GM18517 (cell line): ENCODE results near the gene RNFT2.
"Not testable (repeated sequence)": the region's sequence is repeated elsewhere in the genome, so short reads cannot be mapped to it uniquely, and the experiment has no call there.

Source experiments
- ATAC-seq: cut with Tn5 transposase; IDR thresholded peaks from one replicate; pipeline ENCODE4 v1.9.1; 2021; ENCODE audit warnings: mild to moderate bottlenecking, moderate library complexity; ENCODE audit not compliant: unreplicated experiment

Gene RNFT2

DNA sequence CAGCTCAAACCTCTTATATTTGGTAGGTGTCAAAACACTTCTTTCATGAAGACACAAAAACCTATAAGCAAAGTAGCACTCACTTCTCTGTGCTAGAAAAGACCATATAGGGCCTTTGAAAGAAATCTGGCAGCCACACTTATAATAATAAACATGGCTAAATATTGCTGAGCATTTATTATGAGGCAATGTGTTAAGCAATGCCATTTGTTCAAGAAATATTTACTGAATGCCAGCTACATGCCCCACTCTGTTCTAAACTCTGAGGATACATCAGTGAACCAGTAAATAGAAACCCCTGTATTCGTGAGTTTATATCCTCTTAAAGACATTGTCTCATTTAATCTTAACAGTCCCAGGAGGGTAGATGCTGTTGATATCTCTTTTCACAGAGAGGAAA lies 52.0 kb downstream of the RNFT2 start:
- no peak for ATAC-seq

DNA sequence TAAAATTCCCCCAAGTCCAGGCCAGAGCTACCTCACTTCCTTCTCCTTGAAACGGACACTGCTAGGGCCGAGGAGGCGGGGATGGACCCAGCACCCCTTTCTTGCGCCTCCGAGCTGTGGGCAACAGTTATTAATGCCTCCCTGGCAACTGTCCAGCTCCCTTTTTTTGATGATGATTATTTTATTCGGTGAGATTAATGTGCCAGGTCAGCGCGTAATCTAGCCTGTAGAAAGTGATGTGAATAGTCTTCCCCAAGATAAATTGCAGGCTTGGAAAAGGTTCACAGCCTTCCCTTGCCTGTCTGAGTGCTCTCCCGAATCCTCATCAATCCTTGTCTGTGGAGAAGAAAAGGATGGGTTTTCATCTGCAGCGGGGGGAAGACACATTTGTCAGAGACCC lies 54.3 kb downstream of the RNFT2 start:
- ATAC-seq = no peak

DNA sequence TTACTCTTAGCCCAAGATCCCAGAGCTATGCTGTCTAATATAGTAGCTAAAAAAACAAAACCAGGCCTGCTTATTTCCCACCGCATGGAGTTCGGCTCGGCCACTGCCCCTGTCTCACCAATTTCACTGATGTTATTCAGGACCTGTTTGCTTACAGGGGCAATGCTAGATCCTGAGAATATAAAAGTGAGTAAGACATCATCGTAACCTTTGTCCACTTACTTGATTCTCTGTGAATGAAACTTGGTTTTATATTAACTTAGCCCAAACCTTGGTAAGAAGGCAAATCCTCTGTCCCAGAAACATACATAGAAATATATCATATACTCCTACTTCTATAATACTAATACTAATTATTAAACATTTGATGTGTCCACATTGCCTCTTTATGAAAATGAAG lies 56.6 kb downstream of the RNFT2 start:
- no peak for ATAC-seq

DNA sequence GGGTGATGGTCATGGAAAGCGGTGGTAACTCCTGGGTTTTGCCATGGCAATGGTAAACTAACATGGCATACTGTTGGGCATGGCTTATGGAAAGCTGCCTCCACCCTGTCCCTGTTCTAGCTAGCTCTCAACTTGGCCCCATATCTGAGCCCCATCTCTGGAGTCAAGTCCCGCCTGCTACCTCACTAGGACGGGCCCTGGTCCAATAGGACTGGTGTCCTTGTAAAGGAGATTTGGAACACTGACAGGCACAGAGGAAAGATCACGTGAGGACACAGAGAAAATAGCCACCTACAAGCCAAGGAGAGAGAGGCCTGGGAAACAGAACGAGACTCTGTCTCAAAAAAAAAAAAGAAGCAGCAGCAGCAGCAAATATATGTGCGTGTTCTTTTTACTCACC lies 59.8 kb downstream of the RNFT2 start:
- no peak for ATAC-seq

DNA sequence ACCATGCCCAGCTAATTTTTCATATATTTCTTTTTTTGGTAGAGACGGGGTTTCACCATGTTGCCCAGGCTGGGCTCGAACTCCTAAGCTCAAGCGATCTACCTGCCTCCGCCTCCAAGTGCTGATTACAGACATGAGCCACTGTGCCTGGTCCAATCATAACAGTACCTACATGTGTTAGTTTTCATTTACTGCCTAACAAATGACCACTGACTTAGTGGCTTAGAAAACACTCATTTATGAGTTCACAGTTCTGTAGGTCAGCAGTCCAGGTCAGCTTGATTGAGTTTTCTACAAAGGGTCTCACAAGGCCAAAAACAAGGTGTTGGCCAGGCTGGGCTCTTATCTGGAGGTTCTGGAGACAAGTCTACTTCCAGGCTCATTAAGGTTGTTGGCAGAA lies 60.6 kb downstream of the RNFT2 start:
- ATAC-seq = no peak

GRCh38 chr12:116799955-116800354 lies 61.8 kb downstream of the RNFT2 start:
- no peak for ATAC-seq

DNA sequence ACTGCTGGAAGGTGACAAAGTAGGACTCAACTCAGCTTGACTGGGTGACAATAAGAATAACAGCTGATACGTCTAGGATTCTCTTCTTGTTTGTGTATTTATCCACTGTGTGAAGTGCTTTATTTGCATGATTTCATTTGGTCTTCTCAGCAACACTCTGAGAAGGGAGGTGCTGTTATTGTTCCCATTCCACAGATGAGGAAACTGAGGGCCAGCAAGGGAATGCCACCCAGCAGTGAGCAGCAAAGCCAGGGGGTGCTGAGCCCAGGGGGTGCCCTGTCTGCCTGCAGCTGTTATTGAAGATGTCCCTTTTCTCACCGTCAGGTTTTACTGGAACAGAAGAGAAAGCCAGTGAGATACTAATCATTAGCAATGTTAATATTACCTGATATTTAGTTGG lies 62.8 kb downstream of the RNFT2 start:
- ATAC-seq = no peak

GRCh38 chr12:116802018-116802417 lies 63.9 kb downstream of the RNFT2 start:
- no peak for ATAC-seq

DNA sequence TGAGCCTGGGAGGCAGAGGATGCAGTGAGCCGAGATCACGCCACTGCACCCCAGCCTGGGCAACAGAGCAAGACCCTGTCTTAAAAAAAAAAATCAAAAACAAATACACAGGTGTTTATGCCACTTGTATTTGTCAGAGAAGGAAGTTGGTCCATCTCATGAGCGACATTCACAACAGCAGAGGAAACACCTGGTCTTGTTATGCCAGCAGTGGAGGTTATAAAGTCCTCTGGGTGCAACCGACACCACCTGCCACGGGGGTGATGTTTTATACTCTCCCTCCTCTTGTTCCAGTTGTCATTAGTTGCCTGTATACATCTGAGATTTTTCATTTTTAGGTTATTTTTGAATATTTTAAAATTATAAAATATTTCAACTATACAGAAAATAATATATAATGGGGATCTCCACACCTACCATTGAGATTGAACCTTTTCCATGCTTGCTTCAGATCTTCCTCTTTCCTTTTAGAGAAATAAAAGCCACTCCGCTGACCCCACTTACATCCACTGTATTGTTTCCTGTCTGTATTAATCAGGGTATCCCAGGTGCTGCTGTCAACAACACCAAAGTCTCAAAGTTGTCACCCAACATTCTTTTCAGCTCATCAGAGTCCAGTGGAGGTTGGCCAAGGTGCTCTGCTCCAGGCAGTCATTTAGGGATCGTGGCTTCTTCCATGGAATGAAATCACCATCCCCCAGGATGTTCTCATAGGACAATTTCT lies 65.1 kb downstream of the RNFT2 start:
- no peak for ATAC-seq

DNA sequence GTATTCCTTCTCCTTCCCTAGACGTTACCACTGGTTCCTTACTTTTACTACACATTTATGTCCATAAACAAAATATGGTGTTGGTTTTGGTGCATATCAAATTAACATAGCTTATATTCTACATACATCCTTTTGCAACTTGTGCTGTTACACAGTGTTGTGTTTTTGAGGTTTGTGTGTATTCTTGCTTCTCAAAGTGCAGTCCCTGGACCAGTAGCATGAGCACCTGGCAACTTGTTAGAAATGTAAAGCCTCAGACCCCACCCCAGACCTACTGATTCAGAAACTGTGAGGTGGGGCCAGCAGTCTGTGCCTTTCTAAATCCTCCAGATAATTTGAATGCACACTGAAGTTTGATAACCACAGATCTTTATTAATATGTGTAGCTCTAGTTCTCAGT lies 65.9 kb downstream of the RNFT2 start:
- no peak for ATAC-seq

DNA sequence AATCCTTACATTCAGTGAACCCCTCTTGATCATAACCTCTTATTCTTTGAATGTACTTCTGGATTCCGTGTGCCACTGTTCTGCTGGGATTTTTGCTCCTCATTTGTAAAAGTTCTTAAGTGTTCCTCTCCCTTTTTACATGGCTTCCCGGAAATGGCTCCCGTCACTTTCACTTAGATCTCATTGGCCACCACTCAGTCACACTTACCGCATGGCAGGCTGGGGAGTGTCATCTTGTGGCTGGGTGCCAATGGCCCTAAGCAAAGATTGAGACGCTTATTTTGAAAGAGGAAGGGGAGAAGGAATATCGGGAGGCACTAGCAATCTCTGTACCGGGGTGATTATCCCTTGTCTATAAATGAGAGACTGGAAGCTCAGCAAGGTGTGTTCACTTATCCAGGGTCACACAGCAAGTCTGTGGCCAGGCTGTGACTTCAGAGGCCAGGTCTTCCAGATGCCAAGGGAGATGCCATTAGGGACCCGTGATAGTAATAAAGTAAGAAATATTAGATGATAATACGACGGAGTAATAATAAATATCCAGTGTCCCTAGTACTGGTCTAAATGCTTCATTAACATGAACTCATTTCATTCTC lies 68.8 kb downstream of the RNFT2 start:
- ATAC-seq = no peak

GRCh38 chr12:116807546-116807945 lies 69.4 kb downstream of the RNFT2 start:
- ATAC-seq = no peak

GRCh38 chr12:116808113-116809105 lies 70.3 kb downstream of the RNFT2 start:
- no peak for ATAC-seq

DNA sequence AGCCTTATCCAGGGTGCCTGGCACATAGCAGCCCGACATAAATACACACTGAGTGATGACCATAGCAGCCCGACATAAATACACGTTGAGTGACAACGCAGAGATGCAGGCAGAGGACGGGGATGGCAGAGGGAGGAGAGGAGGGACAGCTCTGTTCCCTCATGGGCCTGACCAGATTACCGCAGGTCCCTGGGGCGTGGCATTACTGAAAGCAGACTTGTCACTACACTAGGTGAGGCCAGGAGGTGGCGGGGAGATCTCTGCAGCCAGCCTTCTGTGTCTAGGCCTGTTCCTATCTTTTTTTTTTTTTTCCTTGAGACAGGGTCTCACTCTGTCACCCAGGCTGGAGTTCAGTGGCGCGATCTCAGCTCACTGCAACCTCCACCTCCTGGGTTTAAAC lies 74.1 kb downstream of the RNFT2 start:
- no peak for ATAC-seq

DNA sequence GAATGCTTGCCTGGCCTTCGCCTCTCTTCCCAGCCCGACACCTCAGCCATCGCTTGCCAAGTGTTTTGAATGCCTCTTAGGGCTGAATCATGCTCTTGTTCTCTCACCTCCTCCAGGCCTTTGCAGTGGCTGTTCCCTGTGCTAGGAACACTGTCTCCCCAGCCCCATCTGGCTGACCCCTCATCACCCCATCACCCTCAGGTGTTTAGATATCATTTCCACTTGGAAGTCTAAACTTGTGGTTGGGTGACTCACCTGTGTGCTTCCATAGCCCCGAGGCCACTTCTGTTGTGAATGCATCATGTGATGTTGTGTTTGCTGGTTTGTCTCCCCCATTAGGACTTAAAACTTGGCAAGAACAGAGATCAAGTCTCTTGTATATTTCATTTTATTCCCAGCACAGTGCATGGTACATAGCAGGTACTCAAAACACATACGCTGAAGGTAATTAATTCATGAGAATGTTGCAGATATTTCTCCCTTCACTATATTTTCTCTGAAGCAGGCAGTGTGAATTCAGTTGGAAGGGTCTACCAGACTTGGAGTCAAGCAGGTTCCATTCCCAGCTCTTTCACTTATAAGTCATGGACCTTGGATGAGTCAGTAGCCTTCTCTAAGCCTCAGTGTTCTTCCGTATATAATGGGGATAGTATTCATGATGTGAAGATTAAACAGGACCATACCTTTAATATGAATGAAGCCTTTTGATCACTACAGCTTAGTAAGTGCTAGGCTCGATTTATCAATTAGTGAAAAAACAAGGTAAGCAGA lies 75.3 kb downstream of the RNFT2 start:
- no peak for ATAC-seq

DNA sequence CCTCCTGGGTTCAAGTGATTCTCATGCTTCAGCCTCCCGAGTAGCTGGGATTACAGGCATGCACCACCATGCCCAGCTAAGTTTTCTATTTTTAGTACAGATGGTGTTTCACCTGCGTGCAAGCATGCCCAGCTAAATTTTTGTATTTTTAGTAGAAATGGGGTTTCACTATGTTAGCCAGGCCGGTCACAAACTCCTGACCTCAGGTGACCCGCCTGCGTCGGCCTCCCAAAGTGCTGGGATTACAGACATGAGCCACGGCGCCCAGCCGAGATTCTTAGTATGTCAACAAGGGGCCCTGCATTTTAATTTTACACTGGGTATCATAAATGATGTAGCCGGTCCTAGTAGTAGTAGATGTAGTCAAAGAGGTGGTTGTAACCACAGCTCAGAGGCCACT lies 76.7 kb downstream of the RNFT2 start:
- not testable (repeated sequence) for ATAC-seq

GRCh38 chr12:116818341-116818856 lies 80.3 kb downstream of the RNFT2 start:
- ATAC-seq = no peak

- ATAC-seq = peak; percentile 81
These were observed 81.1 kb downstream of the RNFT2 start for GRCh38 chr12:116818948-116819832.

DNA sequence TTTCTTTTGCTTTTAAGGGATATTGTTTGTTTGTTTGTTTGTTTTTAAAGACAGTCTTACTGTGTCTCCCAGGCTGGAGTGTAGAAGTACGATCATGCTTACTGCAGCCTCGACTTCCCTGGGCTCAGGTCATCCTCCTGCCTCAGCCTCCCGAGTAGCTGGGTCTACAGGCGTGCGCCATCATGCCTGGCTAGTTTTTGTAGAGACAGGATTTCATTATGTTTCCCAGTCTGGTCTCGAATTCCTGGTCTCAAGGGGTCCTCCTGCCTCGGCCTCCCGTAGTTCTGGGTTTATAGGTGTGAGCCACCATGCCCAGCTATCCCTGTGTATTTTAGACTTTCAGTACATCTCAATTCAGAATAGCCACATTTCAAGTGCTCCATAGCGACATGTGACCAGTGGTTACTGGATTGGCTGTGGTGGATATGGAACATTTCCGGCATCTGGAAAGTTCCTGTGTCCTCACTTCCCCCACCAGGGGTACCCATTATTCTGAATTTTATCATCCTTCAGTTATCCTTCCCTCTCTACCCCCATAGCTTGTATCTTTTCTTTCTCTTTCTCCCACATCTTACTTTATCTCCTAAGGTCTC lies 82.0 kb downstream of the RNFT2 start:
- no peak for ATAC-seq
